CD4-positive, alpha-beta memory T cell (primary cell): ENCODE results near the gene SOX2. TPM values are rescaled to one million over a fixed set of nuclear protein-coding genes. Genes with fewer than 3 reads are reported as not detected.

Experiments
- CTCF ChIA-PET: fragments of 350-600 bp; sonication (Branson Sonifier 250); formaldehyde crosslinking; loops from one replicate; lab custom pipeline; 2021; ENCODE audit warnings: inconsistent platforms; ENCODE audit not compliant: partially characterized antibody; lab: Charles Lee
- POLR2A ChIA-PET: fragments of 350-600 bp; sonication (Branson Sonifier 250); formaldehyde crosslinking; loops from one replicate; lab custom pipeline; 2021; ENCODE audit not compliant: partially characterized antibody; lab: Charles Lee
- DNase-seq, 5 donors: peaks; one replicate each; pipeline versions ENCODE4 v3.0.0 to v3.0.0-alpha.2; 2020 to 2022; ENCODE audit warnings: mixed read lengths in 1 of 5
- H3K27ac ChIP-seq: one replicate; pipeline ENCODE4 v1.7.0; 2013; ENCODE audit warnings: low read depth, low read length
- H3K27me3 ChIP-seq: 2 replicates; pipeline ENCODE4 v1.7.0; 2013; ENCODE audit warnings: mild to moderate bottlenecking, low read length, moderate library complexity; ENCODE audit not compliant: insufficient read depth
- H3K36me3 ChIP-seq: 2 replicates; pipeline ENCODE4 v1.7.0; 2013; ENCODE audit warnings: mild to moderate bottlenecking, low read length, moderate library complexity; ENCODE audit not compliant: insufficient read depth
- H3K4me1 ChIP-seq: 2 replicates; pipeline ENCODE4 v1.7.0; 2013; ENCODE audit warnings: mild to moderate bottlenecking, low read length, moderate library complexity; ENCODE audit not compliant: insufficient read depth
- H3K4me3 ChIP-seq, 2 donors: one replicate each; pipeline ENCODE4 v1.7.0; 2013; ENCODE audit warnings: low read length in 2 of 2, mild to moderate bottlenecking in 1 of 2
- H3K9me3 ChIP-seq, 2 donors: one replicate each; pipeline ENCODE4 v1.7.0; 2013; ENCODE audit warnings: low read length in 2 of 2, control low read depth in 1 of 2; ENCODE audit not compliant: control insufficient read depth in 1 of 2
- H3K27ac Mint-ChIP-seq, 7 donors: one replicate each; pipeline ENCODE4 v1.8.0; 2020 to 2021; ENCODE audit warnings: mixed read lengths in 7 of 7, mild to moderate bottlenecking in 6 of 7, inconsistent platforms in 3 of 7, moderate library complexity in 3 of 7
- H3K27me3 Mint-ChIP-seq, 2 donors: one replicate each; pipeline ENCODE4 v1.8.0; 2020 to 2021; ENCODE audit warnings: mixed read lengths in 2 of 2
- H3K36me3 Mint-ChIP-seq, 2 donors: one replicate each; pipeline ENCODE4 v1.8.0; 2020 to 2021; ENCODE audit warnings: mixed read lengths in 2 of 2, inconsistent platforms in 1 of 2, mild to moderate bottlenecking in 1 of 2
- H3K4me1 Mint-ChIP-seq, 4 donors: one replicate each; pipeline ENCODE4 v1.8.0; 2020 to 2021; ENCODE audit warnings: mixed read lengths in 4 of 4, mild to moderate bottlenecking in 1 of 4
- H3K4me3 Mint-ChIP-seq, 8 donors: one replicate each; pipeline ENCODE4 v1.8.0; 2020 to 2021; ENCODE audit warnings: mixed read lengths in 8 of 8, mild to moderate bottlenecking in 7 of 8, moderate library complexity in 6 of 8, inconsistent platforms in 3 of 8
- H3K9me3 Mint-ChIP-seq, 8 donors: one replicate each; pipeline ENCODE4 v1.8.0; 2020 to 2021; ENCODE audit warnings: mixed read lengths in 8 of 8, mild to moderate bottlenecking in 5 of 8, inconsistent platforms in 3 of 8, moderate library complexity in 1 of 8
- intact Hi-C: fragments of 100-400 bp; cut with micrococcal nuclease; formaldehyde crosslinking; loops from one replicate; pipeline ENCODE4 v1.15.1; 2023
- polyA plus RNA-seq, 2 donors: library from polyadenylated mRNA; unstranded; fragments of 300-500 nt; fragmentation: Illumina TruSeq; gene quantifications; one replicate each; pipeline ENCODE4 v1.2.3, GENCODE V29; 2021
- total RNA-seq, 2 experiments: library from RNA; stranded (reverse); gene quantifications; one replicate each; pipeline ENCODE4 v1.2.3, GENCODE V29; 2021

SOX2 gene
- total and polyA plus RNA-seq, 4 experiments from 2014 or later: not detected

- peaks cover 14 to 44% (median 28%) of the 10 kb centered on the region in 4 donors for H3K4me1 Mint-ChIP-seq
- Histone ChIP-seq H3K27ac (no peak overlapping the region), H3K27me3 (peaks cover 64% of the 10 kb centered on the region), H3K36me3 (no peaks in the 10 kb centered on the region), H3K4me1 (peaks cover 21% of the 10 kb centered on the region), H3K9me3 (no peaks in the 10 kb centered on the region), H3K4me3 (no peak overlapping the region)
- intact Hi-C loops: no loop called here
- ChIA-PET CTCF (interaction anchor here (1.1 to 1.4 kb wide), 2 partner anchors 984 to 1770 kb away, joined by 4 to 5 read pairs; no protein-coding TSS in a partner anchor), POLR2A (no interaction called here)
- no peak for DNase-seq
- H3K27me3 Mint-ChIP-seq: peaks cover 59 to 65% of the 10 kb centered on the region in 2 donors
- H3K27ac Mint-ChIP-seq: peak overlapping the region in 1 of 7 donors; percentile 22
- peaks cover 0 to 2% of the 10 kb centered on the region in 2 donors for H3K36me3 Mint-ChIP-seq
- H3K9me3 Mint-ChIP-seq: peaks cover 0 to 44% (median 22%) of the 10 kb centered on the region in 8 donors
- H3K4me3 Mint-ChIP-seq: peak overlapping the region in 6 of 8 donors; percentile 7 to 76 (median 52)
Measured at GRCh38 chr3:181699171-181699903, 12.4 kb upstream of the SOX2 start.

GRCh38 chr3:181700168-181701087, 11.3 kb upstream of the SOX2 start:
- Mint-ChIP-seq H3K27ac (peak overlapping the region in 2 of 7 donors; percentile 33 to 71), H3K36me3 (peaks cover 0 to 2% of the 10 kb centered on the region in 2 donors), H3K4me1 (peaks cover 14 to 49% (median 31%) of the 10 kb centered on the region in 4 donors), H3K4me3 (peak overlapping the region; percentile 17 to 76 (median 72)), H3K27me3 (peaks cover 64 to 72% of the 10 kb centered on the region in 2 donors), H3K9me3 (peaks cover 0 to 52% (median 24%) of the 10 kb centered on the region in 8 donors)
- H3K27me3 ChIP-seq: peaks cover 67% of the 10 kb centered on the region
- no peaks in the 10 kb centered on the region for H3K9me3 ChIP-seq
- H3K27ac ChIP-seq: no peak overlapping the region
- H3K4me1 ChIP-seq: peaks cover 21% of the 10 kb centered on the region
- H3K36me3 ChIP-seq: no peaks in the 10 kb centered on the region
- ChIA-PET POLR2A (no interaction called here), CTCF (interaction anchor here (0.6 to 1.8 kb wide), 8 partner anchors 9 to 1771 kb away, joined by 3 to 6 read pairs (median 4); no protein-coding TSS in a partner anchor)
- DNase-seq: peak in 4 of 5 donors; percentile 39 to 55 (median 48)
- peak overlapping the region in 1 of 2 donors; percentile 21 for H3K4me3 ChIP-seq
- intact Hi-C loops: no loop called here

GRCh38 chr3:181701096-181701495, 10.6 kb upstream of the SOX2 start:
- Histone ChIP-seq H3K9me3 (no peaks in the 10 kb centered on the region), H3K27me3 (peaks cover 72% of the 10 kb centered on the region), H3K27ac (no peak overlapping the region), H3K36me3 (no peaks in the 10 kb centered on the region), H3K4me1 (peaks cover 21% of the 10 kb centered on the region), H3K4me3 (peak overlapping the region in 1 of 2 donors; percentile 21)
- Mint-ChIP-seq H3K27ac (no peak overlapping the region), H3K27me3 (peaks cover 65 to 73% of the 10 kb centered on the region in 2 donors), H3K4me1 (peaks cover 14 to 45% (median 29%) of the 10 kb centered on the region in 4 donors), H3K9me3 (peaks cover 0 to 55% (median 24%) of the 10 kb centered on the region in 8 donors), H3K4me3 (peak overlapping the region in 4 of 8 donors; percentile 13 to 65 (median 42)), H3K36me3 (peaks cover 0 to 2% of the 10 kb centered on the region in 2 donors)
- intact Hi-C loops: no loop called here
- no peak for DNase-seq
- ChIA-PET POLR2A (no interaction called here), CTCF (interaction anchor here (0.6 to 1.8 kb wide), 11 partner anchors 8 to 1772 kb away, joined by 3 to 6 read pairs (median 3); no protein-coding TSS in a partner anchor)

DNA sequence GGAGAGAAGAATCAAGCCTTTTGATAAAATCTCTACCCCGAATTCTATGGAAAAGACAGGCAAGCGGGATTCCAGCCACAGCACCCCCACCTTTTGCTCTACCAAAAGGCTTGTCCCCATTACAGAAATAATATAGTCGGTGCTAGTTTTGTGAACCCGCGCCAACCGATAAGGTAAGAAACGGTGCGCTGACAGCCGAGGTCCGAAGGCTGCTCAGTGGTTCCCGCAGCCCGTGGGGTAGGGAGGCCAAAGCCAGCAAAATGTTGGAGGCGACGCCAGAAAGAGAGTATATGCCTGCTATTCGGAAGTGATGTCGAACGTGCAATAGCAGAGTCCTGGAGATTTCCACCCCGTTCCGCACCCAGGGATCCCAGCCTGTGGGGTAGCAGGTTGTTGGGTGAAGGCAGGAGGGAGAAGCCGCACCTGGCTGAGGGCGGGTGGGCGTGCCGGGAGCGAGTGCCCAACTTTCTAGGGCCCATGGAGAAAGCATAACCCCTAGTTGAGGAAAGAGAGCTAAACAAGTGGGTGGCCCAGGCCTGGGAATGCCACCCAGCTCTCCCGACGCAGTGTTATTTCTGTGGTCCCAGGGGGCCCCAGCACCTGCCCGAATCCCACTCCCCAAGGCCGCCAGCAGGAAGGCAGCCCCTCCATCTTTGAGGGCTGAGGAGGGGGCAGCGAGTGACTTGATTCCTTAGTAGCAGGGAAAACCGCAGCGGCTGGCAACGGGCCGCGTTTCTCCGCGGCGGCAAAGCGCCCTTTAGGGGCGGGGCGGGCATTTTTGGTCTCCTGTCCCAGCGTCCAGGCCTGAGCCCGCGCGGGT, 7.9 kb upstream of the SOX2 start:
- peaks cover 64% of the 10 kb centered on the region for H3K27me3 ChIP-seq
- Mint-ChIP-seq H3K27me3 (peaks cover 60 to 69% of the 10 kb centered on the region in 2 donors), H3K27ac (peak overlapping the region in 2 of 7 donors; percentile 66 to 86), H3K4me3 (peak overlapping the region in 3 of 8 donors; percentile 5 to 49 (median 27)), H3K36me3 (peaks cover 0 to 2% of the 10 kb centered on the region in 2 donors), H3K4me1 (peaks cover 10 to 35% (median 21%) of the 10 kb centered on the region in 4 donors), H3K9me3 (peaks cover 0 to 51% (median 18%) of the 10 kb centered on the region in 8 donors)
- H3K36me3 ChIP-seq: no peaks in the 10 kb centered on the region
- CTCF ChIA-PET: no interaction called here
- no peaks in the 10 kb centered on the region for H3K9me3 ChIP-seq
- no peak overlapping the region for H3K27ac ChIP-seq
- POLR2A ChIA-PET: no interaction called here
- H3K4me1 ChIP-seq: peaks cover 21% of the 10 kb centered on the region
- no peak overlapping the region for H3K4me3 ChIP-seq
- intact Hi-C loops: no loop called here
- DNase-seq: no peak

DNA sequence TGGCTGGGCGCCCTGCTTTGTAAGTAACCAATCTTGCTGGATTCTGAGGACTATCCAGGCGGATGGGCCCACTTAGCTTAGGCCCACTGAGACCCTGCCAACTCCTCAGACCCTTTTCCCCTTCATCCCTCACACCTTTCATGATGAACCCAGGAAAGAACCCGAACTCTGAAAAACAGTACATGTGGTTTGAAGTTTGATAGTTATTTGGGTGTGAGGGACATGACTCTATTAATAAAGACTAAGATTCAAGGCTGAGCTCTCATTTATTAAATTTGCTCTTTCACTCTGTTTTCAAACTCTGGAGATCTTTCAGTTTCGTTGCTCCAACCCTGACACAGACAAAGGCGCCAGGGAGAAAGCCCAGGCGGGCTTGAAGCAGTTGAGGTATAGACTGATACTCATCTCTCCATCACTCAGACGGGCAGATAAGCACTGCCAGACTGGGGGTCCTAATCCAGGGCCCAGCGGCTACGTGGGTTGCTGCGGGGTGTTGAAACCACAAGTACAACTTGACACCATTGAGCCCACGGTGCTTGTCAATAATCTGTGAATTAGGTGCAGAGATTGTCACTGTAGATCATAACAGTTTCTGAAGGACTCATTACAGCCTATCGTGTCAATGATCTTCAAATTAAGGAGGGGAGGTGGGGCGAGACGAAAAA, 7.2 kb upstream of the SOX2 start:
- ChIA-PET POLR2A (no interaction called here), CTCF (no interaction called here)
- H3K4me1 ChIP-seq: peaks cover 21% of the 10 kb centered on the region
- peaks cover 0 to 49% (median 17%) of the 10 kb centered on the region in 8 donors for H3K9me3 Mint-ChIP-seq
- H3K27ac Mint-ChIP-seq: peak overlapping the region in 2 of 7 donors; percentile 54 to 72
- peaks cover 11 to 35% (median 20%) of the 10 kb centered on the region in 4 donors for H3K4me1 Mint-ChIP-seq
- H3K36me3 Mint-ChIP-seq: peaks cover 0 to 2% of the 10 kb centered on the region in 2 donors
- peaks cover 69% of the 10 kb centered on the region for H3K27me3 ChIP-seq
- H3K4me3 ChIP-seq: no peak overlapping the region
- no peaks in the 10 kb centered on the region for H3K36me3 ChIP-seq
- peaks cover 59 to 65% of the 10 kb centered on the region in 2 donors for H3K27me3 Mint-ChIP-seq
- no peak overlapping the region for H3K27ac ChIP-seq
- DNase-seq: no peak
- peak overlapping the region in 4 of 8 donors; percentile 3 to 52 (median 34) for H3K4me3 Mint-ChIP-seq
- intact Hi-C loops: no loop called here
- H3K9me3 ChIP-seq: no peaks in the 10 kb centered on the region

DNA sequence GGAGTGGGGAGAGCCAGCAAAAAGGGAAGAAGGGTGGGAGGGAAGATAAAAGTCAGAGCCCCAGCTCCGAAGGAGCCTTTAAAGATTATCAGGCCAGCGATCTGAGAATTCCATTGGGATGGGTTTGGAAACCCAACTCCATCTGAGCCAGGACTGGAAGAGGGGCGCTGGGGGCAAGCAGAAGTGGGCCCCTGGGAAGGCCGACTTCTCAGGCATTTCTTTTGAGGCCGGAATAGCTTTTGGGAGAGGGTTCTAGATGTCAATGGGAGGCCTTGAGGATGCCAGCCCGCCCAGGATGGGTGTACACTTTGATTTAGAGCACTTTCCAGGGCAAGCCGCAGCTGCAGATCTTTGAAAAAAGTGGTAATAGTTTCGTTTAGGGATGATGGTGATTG, 6.6 kb upstream of the SOX2 start:
- H3K9me3 ChIP-seq: no peaks in the 10 kb centered on the region
- intact Hi-C loops: no loop called here
- Mint-ChIP-seq H3K27me3 (peaks cover 61 to 67% of the 10 kb centered on the region in 2 donors), H3K4me1 (peaks cover 15 to 34% (median 21%) of the 10 kb centered on the region in 4 donors), H3K27ac (no peak overlapping the region), H3K9me3 (peaks cover 0 to 49% (median 17%) of the 10 kb centered on the region in 8 donors), H3K36me3 (peaks cover 0 to 2% of the 10 kb centered on the region in 2 donors), H3K4me3 (peak overlapping the region in 1 of 8 donors; percentile 3)
- H3K4me1 ChIP-seq: peaks cover 19% of the 10 kb centered on the region
- no peak for DNase-seq
- no peaks in the 10 kb centered on the region for H3K36me3 ChIP-seq
- no peak overlapping the region for H3K4me3 ChIP-seq
- H3K27ac ChIP-seq: no peak overlapping the region
- ChIA-PET CTCF (no interaction called here), POLR2A (no interaction called here)
- H3K27me3 ChIP-seq: peaks cover 73% of the 10 kb centered on the region
